Non-pigmented ciliary epithelial cell (primary cell): Measurements from ENCODE around the gene SBNO1.
"Not testable (repeated sequence)": the region's sequence is repeated elsewhere in the genome, so short reads cannot be mapped to it uniquely, and the experiment has no call there.

Experiments used
- DNase-seq: peaks from one replicate; pipeline ENCODE4 v3.0.0-alpha.2; 2010; ENCODE audit warnings: low read depth

Gene SBNO1

DNA sequence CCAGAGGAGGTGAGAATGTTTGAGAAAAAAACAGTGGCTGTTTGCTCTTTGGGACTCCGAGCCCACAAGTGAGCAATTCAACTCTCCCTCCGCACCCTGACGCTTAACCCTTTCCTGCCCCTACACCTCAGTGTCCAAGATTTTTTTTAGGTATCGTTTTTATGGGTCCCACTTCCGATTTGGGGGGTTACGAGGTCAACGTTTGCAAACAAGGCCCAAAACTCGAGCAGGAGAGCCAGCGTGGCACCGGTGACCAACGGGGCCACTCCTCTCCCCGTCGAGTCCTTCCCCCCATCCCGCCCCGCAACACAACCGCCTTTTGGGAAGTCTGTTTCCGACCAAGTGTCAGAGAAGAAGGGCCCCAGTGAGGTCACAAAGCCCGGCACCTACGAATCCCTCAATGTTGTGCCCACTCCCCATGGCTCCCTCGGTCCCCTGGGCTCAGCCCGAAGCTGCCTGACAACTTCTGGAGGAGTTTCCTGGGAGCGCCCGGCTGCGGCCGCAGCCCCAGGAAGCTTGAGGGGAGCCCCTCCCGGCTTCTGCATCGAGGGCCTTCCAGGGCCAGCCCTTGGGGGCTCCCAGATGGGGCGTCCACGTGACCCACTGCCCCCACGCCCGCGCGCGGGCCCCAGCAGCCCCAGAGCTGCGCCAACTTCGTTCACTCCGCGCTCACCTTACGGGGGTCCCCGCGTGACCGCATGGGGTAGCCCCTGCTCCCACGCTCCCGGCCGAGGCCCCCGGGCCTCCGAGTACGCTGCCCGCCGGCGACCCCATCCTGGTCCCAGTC is 94.2 kb downstream of the SBNO1 start:
- DNase-seq: no peak

DNA sequence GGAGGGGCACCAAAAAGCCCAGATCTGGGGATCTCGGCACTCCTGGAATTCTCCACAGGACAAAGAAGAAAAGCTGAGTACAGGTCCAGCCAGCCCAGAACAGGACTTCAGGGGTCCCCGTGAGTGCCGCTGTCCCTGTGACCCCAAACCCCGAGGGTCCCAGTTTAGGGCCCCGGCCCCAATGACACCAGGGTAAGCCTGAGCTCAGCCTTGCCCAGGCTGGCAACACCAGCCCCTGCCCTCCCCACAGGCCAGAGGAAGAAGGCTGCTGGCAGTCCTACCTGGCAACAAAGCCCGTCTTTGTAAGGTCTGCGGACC is 94.8 kb downstream of the SBNO1 start:
- no peak for DNase-seq

DNA sequence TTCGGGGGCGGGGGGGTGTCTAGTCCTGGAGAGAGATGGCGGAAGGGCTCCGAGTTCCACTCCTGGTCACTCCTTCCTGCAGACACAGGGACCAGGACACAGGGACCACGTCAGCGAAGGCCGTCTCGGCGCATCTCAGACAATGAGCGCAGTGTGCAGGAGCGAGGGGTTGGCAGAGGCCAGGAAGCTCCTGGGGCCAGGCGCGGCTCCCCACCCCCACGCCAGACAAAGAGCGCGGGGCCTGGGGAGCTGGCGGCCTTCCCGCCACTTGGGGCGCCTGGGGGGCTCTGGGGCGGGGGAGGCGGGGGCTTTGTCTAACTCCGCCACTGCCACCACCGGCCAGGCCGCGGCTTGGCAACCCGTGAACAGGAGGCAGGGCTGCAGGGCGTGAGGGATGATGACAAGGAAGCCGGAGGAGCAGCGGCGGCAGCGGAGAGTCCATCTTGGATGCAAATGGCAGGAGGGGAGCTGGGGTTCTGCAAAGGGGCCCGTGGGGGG is 95.2 kb downstream of the SBNO1 start:
- DNase-seq: no peak

DNA sequence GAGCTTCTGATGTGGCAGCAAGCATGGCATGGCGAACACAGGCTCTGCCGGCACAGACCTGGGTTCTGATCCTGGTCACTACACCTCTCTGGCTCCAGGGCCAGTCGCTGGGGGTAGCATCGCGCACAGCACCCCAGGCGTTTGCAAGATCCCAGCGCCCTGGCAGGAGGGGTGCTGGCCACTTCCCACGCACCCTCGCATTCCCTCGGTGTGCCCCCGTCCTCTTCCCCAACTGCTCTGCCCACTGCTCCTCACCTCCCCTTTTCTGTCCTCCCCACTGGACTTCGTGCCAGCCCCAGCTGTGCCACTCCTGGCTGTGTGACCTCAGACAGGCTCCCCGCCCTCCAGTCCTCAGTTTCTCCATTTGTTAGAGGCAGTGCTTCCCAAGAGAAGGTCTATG is 95.8 kb downstream of the SBNO1 start:
- no peak for DNase-seq

DNA sequence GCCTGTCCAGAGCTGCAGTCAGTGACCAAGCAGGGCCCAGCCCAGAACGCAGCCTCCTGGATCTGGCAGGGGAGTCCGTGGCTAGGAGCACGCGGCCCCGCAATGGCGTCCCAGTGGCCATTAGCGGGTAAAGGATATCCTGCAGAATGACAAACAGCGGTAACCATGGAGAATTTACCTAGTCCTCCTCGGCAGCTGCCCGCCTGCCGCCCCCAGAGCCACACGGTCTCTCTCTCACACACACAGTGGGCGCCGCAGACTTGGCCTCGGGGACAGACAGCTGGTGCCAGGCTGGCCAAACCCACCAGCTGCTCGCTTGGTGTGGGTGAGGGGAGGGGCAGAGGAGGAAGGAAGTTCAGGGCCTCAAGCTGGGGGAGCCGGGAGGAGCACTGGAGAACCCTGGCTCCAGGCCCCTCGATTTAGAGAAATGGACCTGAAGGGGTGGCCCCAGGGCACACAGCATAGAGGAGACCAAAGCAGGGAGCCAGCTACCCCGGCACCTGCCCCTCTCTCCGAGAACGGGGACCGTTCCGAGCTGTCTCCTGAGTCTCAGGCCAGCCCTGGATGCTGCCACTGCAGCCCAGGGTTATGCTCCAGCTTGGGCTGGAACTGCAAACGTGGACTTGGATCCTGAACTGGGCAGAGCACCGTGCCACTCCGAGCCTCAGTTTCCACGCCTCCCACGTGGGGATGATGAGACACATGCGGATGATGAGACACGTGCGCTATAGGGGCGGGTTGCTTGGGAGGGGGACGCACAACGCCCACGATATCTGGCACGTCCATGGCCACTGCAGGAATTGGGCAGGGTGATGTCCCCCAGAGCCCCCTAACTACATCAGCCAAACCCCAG is 96.4 kb downstream of the SBNO1 start:
- DNase-seq: no peak

DNA sequence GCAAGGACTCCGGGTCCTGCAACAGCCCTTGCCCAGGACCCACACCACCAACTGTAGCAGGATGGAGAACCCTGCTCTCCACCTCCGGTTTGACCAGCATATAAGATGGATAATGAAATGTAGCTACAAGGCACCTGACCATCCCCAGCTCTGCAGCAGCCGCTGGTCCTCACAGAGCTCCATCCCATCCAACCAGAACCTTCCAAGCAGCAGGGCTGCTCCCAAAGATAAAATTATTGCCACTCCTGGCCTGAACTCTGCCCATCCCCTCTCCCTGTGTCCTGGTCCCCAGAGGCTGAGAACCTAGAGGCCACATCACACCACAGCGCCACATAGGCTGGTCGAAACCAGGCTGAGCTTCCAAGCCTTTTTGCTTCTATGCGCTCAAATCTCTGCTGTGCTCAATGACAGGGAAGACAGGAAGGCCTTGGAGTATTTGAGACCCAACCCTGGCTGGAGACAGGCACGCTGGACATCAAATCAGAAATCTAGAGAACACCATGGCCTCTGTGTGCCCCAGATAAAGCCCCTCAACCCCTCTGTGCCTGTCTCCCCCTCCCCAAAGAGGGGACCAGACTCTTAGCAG is 97.2 kb downstream of the SBNO1 start:
- no peak for DNase-seq

DNA sequence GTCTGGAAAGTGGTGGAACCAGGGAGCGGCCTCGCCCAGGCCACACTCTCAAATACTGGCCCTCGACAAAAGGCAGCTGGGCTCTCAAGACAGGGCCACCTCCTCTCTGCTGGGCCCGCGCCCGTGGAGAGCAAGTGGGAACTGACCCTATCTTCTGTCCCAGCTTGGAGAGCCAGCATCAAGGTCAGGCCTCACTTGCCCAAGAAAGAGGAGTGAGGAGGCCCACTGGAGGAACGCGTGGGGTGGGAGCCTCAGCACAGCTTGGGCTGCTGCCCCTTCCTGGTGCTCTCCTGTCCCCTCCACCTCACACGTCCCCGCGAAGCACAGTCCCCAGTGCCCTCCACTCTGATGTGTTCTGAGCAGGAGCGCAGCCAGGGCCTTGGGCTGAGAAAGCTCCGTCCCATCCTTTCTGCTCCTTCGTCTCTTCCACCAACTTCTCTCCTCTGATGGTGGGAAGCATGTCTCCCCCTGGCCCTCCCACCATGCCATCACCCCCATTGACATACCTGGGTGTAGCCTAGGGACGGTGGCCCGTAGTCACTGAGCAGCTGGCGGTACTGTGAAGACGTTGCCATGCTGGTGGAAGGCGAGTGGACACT is 97.9 kb downstream of the SBNO1 start:
- DNase-seq: no peak

DNA sequence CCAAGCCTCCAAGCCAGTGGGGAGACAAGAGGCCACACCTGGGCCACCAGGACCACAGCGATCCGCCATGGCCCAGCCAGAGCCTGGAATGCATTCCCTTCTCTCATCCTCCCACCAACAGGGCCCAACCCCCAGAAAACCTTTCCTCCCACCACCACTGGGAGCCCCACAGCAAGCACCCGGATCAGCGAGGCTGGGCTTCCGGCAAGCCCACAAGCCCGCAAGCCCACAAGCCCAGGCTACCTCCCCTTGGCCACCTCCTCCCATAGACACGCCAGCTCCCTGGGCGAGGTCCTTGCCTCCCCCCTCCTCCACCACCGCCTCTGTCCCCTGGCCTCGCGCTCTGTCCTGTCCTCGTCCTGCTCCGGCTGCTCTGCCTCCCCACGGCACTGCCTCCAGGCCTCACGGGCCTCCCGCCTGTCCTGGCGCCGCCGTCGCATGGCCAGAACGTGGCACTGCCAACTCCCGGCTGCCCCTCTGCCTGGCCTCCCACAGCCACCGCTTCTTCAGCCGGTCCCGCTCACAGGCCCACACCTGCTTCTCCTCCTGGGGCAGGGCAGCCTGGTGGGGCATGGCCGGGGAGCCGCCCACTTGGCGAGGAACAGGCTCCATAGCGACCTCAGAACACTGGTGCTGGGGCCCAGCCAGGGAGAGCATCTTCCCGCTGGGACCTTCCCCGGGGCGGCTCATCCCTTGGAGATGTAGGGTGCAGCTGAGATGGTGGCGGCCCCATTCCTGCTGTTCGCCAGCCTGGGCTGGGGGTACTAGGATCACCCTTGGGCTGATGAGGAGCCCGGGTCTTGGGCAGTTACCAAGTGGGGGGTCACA is 98.6 kb downstream of the SBNO1 start:
- DNase-seq: no peak

DNA sequence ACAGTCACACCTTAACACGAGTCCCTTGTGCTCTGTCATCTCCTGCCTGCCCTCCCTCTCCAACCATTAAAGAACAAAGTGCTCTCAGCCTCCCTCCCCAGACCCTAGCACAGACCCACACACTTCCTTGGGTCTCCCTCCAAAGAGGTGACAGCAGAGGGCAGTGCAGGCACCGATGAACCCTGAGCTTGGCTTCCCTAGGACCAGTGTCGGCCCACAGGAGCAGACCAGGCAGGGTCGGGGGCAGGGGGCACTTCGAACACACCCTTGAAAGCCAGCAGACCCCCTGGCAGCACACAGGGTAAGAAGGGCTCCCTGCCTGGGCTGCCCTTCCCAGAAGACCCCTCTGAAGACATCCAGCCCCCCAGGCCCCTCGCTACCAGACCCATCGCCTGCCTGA is 100.0 kb downstream of the SBNO1 start:
- DNase-seq: no peak

DNA sequence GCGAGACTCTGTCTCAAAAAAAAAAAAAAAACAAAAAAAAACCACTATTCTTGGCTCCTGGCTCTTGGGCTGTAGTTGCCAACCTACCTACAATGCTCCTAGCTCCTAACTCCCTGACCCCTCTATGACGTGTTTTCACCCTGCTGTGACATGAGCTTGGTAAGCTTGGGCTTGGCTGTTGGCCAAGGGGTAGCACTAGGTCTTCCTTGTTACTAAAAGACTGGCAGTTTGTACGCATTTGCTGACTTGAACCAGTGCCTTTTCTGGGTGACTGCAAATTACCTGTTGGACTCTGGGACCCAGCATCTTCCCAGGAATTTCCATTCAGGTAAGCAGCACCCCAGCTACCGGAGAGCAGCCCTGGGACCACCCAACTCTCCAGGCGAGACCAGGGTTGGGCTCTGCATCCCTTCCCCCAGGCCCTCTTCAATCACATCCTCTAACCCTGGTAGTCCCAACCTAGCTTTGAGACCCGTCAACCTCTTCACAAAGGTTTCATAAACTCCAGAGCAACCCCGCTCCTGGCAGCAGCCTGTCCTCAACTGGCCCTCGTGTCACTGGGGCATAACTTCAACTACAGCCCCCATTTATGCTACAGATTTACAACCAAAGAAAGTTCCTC is 101.3 kb downstream of the SBNO1 start:
- no peak for DNase-seq

DNA sequence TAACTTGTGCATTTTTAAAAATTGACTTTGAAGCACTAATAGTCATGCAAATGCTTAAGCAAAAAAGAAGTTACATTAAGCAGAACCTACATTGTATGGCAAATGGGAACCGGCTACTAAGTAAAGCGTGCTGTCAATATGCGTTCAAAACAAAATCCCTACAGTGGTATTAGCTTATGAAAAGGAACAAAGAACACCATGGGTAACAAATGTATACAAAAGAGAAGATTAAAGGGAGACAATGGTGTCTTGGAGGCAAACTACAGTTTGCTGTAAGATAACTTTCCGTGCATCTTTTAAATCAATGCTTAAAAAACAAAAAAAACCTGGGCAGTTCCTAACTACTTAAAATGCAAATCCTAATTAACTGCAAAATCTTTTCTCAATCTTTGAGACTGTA is 103.5 kb downstream of the SBNO1 start:
- DNase-seq: no peak

DNA sequence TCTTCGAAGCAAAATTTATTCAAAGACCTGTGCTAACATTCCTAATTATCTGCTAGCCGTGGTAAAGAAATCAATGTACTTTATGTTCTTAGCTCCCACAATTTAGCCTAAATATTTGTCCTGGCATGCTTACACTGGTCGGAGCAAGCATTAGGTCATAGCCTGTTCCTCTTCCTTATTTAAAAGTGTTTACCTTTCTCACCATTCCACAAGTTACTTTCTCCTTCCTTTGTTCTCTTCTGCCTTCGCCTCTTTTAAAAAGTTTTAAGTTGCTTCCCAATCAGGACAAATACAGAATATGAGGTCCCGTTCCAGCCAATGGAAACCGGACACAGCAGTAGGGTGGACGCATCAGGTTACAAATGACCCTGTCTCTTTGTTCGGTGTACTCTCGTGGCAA is 104.6 kb downstream of the SBNO1 start:
- DNase-seq: no peak

DNA sequence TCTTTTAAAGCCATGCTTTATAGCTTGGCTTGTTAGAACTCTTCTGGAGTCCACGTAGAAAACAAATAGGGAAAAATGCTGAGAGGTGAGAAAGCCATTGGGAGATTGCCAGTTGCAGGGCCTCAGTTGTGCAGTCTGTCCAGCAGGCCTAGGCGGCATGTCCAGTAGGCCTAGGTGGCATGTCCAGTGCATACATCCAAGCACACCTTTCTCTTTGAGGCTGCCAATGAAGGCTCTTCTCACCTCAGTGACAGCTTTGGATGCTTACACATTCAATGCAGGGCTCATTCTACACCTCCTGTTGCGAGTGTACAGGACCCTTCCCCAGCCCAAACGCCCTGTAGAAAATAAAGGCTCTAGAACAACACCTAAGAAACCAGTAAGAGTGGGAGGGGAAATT is 106.1 kb downstream of the SBNO1 start:
- DNase-seq: no peak

DNA sequence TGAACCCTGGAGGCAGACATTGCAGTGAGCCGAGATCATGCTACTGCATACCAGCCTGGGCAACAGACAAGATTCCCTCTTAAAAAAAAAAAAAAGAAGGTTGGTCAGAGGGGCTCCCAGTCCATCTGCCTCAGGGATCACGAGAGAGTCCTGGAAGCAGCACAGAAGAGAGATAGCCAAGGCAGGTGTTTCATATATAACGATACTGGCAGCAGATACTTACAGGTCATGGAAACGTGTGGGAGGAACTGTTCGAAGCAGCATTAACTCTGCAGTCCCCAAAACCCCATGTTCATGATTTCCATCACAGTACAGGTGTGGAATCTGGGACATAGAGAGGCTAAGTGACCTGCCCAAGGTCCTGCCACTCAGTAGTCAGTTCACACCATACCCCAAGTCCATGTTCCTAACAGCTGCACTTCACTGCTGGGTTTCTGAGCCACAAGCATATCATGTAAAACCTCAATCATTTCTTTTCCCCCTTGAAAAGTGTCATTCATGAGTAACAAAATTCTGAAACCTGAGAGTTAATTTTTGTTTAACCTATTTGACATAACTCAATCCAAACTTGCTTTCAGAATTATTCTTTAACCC is 109.7 kb downstream of the SBNO1 start:
- DNase-seq: no peak

DNA sequence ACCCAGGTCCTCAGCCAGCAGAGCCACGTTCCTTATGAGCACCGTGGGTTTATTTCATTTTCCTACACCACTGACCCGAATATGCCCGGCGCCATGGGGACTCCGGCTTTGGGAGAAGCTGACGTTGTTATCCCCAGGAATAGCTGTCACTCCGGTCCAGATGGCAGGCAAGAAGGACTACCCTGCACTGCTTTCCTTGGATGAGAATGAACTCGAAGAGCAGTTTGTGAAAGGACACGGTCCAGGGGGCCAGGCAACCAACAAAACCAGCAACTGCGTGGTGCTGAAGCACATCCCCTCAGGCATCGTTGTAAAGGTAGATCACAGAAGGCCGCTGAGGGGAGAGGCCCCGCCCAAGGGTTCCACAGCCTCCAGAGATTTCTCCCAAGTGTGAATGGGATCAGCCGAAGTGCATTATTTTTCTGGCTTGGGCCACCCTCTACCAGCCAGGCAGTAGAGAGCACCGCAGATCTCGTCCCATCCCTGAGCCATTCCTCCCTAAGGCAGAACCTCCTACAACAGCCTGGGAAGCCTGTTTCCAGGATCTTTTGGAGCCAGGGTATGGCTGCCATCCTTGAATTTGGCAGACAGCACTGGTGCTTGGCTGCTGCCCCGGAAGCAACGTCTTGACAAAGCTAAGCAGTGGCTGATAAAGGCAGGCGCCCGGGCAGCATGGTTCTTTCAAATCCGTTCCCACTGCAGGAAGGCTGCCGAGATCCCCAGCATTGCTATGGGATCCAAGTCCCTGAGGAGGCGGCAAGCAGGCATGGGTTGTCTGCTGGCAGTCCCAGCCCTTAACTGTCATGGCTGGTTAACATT is 110.8 kb downstream of the SBNO1 start:
- DNase-seq: no peak

DNA sequence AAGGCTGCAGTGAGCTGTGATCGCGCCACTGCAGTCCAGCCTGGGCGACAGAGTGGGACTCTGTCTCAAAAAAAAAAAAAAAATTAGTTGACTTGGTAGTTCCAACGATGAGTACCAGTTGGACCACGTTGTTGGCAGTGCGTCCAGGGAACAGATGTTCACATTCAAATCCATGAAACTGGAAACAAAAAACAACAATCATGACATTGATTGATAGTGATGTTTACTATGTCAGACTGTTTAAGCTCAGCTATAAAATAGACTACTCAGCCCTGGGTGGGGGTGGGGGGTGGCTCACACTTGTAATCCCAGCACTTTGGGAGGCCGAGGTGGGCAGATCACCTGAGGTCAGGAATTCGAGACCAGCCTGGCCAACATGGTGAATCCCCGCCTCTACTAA is 112.3 kb downstream of the SBNO1 start:
- DNase-seq: not testable (repeated sequence)

DNA sequence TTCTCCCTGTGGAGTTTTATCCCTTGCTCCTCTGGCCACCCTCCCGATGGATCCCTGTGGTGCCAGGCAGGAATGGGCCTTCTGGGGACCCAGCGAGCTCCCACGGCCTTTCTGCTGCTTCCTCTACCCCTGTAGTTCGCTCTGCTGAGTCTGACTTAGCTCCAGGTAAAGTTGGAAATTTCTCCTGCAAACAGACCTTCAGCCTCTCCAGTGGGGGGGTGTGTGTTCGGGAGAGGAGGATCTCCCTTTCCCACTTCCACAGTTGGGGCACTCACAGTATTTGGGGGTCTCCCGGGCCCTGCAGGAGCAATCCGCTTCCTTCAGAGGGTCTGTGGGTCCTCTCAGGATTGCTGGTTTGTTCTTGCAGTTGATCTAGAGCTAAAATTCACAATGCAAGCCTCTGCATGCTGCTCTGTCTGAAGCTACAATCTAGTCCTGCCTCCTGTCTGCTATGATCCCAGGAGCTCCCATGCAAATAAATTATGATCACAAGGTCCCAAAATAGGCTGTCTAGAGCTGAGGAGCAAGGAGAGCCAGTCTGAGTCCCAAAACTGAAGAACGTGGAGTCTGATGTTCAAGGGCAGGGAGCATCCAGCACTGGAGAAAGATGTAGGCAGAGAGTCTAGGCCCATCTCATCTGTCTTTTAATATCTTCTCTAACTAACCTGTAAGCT is 113.1 kb downstream of the SBNO1 start:
- DNase-seq: no peak

DNA sequence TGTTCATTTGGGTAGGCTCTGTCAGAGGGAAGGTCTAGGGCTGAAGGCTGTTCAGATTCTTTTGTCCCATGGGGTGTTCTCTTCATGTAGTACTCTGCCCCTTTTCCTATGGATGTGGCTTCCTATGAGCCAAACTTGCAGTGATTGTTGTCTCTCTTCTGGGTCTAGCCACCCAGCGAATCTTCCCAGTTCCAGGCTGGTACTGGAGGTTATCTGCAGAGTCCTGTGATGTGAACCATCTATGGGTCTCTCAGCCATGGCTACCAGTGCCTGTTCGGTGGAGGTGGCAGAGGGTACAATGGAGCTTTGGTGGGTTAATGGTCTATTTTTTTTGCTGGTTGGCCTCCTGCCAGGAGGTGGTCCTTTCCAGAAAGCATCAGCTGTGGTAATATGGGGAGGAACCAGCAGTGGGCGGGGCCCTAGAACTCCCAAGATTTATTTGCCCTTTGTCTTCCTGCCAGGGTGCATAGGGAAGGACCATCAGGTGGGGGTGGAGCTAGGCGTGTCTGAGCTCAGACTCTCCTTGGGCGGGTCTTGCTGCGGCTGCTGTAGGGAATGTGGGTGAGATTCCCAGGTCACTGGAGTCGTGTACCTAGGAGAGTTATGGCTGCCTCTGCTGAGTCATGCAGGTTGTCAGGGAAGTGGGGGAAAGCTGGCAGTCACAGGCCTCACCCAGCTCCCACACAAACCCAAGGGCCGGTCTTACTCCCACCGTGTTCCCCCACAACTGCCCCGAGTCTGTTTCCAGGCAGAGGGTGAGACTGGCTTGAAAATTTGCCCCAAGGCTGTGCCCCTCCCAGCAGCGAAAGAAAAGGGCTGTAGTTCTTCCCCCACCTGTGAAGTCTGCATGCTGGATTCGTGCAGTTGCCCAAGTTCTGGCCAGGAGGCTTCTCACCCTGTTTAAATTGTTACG is 113.9 kb downstream of the SBNO1 start:
- DNase-seq: no peak
